Mesangial cell (primary cell): ENCODE results near the gene LRIG2. TPM values are rescaled to one million over a fixed set of nuclear protein-coding genes. Genes with fewer than 3 reads are reported as not detected.

Source experiments
- total RNA-seq: library from RNA; depleted of rRNA; stranded (reverse); fragments of >200 nt; gene quantifications from 2 replicates; pipeline ENCODE4 v1.2.3, GENCODE V29; 2015

The LRIG2 gene, protein sequence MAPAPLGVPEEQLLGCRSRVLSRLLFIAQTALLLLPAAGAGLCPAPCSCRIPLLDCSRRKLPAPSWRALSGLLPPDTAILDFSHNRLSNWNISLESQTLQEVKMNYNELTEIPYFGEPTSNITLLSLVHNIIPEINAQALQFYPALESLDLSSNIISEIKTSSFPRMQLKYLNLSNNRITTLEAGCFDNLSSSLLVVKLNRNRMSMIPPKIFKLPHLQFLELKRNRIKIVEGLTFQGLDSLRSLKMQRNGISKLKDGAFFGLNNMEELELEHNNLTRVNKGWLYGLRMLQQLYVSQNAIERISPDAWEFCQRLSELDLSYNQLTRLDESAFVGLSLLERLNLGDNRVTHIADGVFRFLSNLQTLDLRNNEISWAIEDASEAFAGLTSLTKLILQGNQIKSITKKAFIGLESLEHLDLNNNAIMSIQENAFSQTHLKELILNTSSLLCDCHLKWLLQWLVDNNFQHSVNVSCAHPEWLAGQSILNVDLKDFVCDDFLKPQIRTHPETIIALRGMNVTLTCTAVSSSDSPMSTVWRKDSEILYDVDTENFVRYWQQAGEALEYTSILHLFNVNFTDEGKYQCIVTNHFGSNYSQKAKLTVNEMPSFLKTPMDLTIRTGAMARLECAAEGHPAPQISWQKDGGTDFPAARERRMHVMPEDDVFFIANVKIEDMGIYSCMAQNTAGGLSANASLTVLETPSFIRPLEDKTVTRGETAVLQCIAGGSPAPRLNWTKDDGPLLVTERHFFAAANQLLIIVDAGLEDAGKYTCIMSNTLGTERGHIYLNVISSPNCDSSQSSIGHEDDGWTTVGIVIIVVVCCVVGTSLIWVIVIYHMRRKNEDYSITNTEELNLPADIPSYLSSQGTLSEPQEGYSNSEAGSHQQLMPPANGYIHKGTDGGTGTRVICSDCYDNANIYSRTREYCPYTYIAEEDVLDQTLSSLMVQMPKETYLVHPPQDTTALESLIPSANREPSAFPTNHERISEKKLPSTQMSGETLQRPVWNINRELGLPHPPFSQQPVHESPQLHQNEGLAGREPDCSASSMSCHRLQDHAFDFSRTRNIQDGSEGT
- total RNA-seq = 4.4 and 12.8 TPM in 2 replicates

DNA sequence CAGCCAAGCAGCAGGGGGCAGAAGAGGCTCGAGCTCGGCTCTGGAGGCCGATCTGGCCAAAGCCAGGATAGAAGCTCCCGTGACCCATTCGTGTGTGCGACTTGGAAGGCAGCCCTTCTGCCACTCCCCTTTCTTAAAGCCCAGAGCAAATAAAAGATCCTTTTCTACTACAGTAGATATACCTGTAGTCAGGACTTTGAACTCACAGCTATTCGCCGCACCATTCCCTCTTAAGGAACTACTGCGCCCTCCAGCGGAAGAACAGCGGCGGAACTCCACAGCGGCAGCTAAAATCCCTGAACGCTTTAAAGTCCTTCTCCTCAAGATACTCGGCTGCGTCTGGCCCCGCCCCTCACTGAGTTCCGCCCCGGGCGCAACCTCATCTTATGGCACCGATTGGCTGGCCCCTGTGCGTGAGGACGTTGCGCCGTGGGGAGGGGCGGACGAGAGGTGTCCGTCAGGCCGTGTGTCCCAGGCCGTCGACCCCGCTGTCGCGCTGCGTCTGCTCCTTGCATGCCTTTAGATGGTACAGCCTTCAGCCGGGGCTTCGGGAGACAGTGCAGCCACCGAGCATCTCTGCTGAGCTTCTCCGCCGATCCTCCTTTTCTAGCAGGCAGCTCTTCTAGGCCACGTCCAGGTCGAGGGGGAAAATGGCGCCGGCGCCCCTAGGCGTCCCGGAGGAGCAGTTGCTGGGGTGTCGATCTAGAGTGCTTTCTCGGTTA is at the start of gene LRIG2:
TSS of gene LRIG2 (plus strand) at position 442 of the 722 bp plus-strand sequence. CDS start at position 651, 209 bp downstream.

Other genes with a start within 250 kb of the LRIG2 start
- 69.4 and 72.5 TPM in 2 replicates for gene SLC16A1, start 117.0 kb upstream of the LRIG2 start, total RNA-seq